ENCODE measurements around the gene GTF2H2C. TPM values are rescaled to one million over a fixed set of nuclear protein-coding genes. Genes with fewer than 3 reads are reported as not detected.

GTF2H2C gene
- polyA plus RNA-seq, 1 of the 3 experiments (the other 2 are of a cell fraction): 23.4 TPM

DNA sequence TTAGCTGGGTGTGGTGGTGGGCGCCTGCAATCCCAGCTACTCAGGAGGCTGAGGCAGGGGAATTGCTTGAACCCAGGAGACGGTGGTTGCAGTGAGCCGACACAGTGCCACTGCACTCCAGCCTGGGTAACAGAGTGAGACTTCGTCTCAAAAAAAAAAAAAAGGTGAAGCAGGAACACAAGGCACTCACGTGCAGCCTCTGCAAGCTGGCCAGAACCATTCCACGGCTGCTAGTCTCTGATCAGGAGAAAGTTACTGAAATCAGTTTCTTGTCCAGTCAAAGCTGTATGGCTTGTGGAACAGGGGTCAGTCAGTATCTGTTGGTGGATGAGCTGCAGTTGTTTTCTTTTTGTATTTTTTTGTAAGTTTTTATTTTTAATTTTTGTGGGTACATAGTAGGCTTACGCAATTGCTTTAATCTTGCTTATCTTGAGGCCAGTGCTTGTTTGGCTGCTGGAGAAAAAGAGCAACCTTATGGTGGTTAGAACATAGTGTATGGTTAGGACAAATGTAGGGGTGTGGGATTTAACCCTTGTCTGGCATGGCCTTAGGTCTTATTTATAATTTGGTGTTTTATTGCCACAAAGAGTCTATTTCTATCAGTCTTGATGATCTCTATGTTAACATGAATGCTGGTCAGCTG, 32.7 kb upstream of the GTF2H2C start:
- 97% methylated on average over 7 of the region's 7 CpGs for WGBS (ENCODE audit: low lambda C conversion rate)
- H3K4me3 ChIP-seq (ENCODE audit: low read depth in 2 of 2, low read length in 1 of 2): no peak overlapping the region
- H2AFZ ChIP-seq (ENCODE audit: low read depth): no peak overlapping the region
- no peaks in the 10 kb centered on the region for H4K20me1 ChIP-seq (ENCODE audit: insufficient read depth)
- H3F3A ChIP-seq (replicated peaks; ENCODE audit: insufficient read depth): no peaks in the 10 kb centered on the region
- no peak overlapping the region for H3K4me2 ChIP-seq
- H3K27ac ChIP-seq (ENCODE audit: low read depth in 2 of 2, low read length in 1 of 2): no peak overlapping the region
- no peak overlapping the region for H3K9ac ChIP-seq
- no peaks in the 10 kb centered on the region for H3K36me3 ChIP-seq (replicated peaks in 1 of 2; ENCODE audit: control insufficient read depth in 1 of 2, insufficient read depth in 2 of 2, low read length in 1 of 2)
- TF ChIP-seq, protein P1, sequence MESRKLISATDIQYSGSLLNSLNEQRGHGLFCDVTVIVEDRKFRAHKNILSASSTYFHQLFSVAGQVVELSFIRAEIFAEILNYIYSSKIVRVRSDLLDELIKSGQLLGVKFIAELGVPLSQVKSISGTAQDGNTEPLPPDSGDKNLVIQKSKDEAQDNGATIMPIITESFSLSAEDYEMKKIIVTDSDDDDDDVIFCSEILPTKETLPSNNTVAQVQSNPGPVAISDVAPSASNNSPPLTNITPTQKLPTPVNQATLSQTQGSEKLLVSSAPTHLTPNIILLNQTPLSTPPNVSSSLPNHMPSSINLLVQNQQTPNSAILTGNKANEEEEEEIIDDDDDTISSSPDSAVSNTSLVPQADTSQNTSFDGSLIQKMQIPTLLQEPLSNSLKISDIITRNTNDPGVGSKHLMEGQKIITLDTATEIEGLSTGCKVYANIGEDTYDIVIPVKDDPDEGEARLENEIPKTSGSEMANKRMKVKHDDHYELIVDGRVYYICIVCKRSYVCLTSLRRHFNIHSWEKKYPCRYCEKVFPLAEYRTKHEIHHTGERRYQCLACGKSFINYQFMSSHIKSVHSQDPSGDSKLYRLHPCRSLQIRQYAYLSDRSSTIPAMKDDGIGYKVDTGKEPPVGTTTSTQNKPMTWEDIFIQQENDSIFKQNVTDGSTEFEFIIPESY (IDR thresholded peaks at IDR 0.05; ENCODE audit: borderline replicate concordance, low read depth): no peak
- TF ChIP-seq NRF1 (IDR thresholded peaks at IDR 0.05; ENCODE audit: low read depth, low read length) (no peak), RAD21 (IDR thresholded peaks at IDR 0.05; ENCODE audit: low read length) (no peak)
- TF ChIP-seq, protein P2, sequence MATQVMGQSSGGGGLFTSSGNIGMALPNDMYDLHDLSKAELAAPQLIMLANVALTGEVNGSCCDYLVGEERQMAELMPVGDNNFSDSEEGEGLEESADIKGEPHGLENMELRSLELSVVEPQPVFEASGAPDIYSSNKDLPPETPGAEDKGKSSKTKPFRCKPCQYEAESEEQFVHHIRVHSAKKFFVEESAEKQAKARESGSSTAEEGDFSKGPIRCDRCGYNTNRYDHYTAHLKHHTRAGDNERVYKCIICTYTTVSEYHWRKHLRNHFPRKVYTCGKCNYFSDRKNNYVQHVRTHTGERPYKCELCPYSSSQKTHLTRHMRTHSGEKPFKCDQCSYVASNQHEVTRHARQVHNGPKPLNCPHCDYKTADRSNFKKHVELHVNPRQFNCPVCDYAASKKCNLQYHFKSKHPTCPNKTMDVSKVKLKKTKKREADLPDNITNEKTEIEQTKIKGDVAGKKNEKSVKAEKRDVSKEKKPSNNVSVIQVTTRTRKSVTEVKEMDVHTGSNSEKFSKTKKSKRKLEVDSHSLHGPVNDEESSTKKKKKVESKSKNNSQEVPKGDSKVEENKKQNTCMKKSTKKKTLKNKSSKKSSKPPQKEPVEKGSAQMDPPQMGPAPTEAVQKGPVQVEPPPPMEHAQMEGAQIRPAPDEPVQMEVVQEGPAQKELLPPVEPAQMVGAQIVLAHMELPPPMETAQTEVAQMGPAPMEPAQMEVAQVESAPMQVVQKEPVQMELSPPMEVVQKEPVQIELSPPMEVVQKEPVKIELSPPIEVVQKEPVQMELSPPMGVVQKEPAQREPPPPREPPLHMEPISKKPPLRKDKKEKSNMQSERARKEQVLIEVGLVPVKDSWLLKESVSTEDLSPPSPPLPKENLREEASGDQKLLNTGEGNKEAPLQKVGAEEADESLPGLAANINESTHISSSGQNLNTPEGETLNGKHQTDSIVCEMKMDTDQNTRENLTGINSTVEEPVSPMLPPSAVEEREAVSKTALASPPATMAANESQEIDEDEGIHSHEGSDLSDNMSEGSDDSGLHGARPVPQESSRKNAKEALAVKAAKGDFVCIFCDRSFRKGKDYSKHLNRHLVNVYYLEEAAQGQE (IDR thresholded peaks at IDR 0.05; ENCODE audit: low read depth, low read length): no peak
- TF ChIP-seq, protein P3, sequence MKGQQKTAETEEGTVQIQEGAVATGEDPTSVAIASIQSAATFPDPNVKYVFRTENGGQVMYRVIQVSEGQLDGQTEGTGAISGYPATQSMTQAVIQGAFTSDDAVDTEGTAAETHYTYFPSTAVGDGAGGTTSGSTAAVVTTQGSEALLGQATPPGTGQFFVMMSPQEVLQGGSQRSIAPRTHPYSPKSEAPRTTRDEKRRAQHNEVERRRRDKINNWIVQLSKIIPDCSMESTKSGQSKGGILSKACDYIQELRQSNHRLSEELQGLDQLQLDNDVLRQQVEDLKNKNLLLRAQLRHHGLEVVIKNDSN (IDR thresholded peaks at IDR 0.05; ENCODE audit: borderline replicate concordance, low read depth): no peak
- H3K9me3 ChIP-seq: no peaks in the 10 kb centered on the region
- no peaks in the 10 kb centered on the region for H3K27me3 ChIP-seq (ENCODE audit: insufficient read depth)
- CTCF ChIA-PET: no interaction called here
- no peaks in the 10 kb centered on the region for H3K9me2 ChIP-seq
- DNase-seq: no peak
- H3K4me1 ChIP-seq (ENCODE audit: control insufficient read depth in 1 of 2, insufficient read depth in 2 of 2, low read depth in 1 of 2, low read length in 1 of 2): no peaks in the 10 kb centered on the region
- H3K79me2 ChIP-seq (ENCODE audit: insufficient read depth): no peaks in the 10 kb centered on the region
- POLR2A ChIA-PET: no interaction called here

DNA sequence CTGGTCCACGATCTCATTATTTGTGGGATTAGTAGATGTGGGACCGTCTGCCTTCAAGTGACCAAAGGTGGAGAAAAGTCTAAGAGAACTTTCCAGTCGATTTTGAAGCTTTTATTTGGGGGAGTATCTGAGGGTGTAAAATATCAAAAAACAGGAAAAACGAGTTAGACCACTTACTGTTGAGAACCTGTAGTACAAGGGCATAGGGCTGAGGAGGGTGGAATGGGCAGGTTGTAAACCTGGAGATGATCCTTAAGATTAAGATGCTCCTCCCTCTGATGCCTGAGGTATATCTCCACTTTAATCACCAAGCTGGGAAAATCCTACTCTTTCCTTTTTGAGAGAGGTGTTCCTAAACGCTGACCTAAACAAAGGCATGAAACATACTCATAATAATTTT, 32.0 kb upstream of the GTF2H2C start:
- H3K9me3 ChIP-seq: no peaks in the 10 kb centered on the region
- no peak overlapping the region for H3K27ac ChIP-seq (ENCODE audit: low read depth in 2 of 2, low read length in 1 of 2)
- no peaks in the 10 kb centered on the region for H3K79me2 ChIP-seq (ENCODE audit: insufficient read depth)
- H3K4me2 ChIP-seq: no peak overlapping the region
- ChIA-PET POLR2A (no interaction called here), CTCF (interaction anchor here (1.0 kb wide), 1 partner anchor 15 kb away, joined by 3 read pairs; no protein-coding TSS in a partner anchor)
- H3K9me2 ChIP-seq: no peaks in the 10 kb centered on the region
- H3K36me3 ChIP-seq (replicated peaks in 1 of 2; ENCODE audit: control insufficient read depth in 1 of 2, insufficient read depth in 2 of 2, low read length in 1 of 2): no peaks in the 10 kb centered on the region
- H2AFZ ChIP-seq (ENCODE audit: low read depth): no peak overlapping the region
- 46% methylated on average over 5 of the region's 5 CpGs for WGBS (ENCODE audit: low lambda C conversion rate)
- H4K20me1 ChIP-seq (ENCODE audit: insufficient read depth): no peaks in the 10 kb centered on the region
- H3K9ac ChIP-seq: no peak overlapping the region
- no peak for TF ChIP-seq CHD2 (IDR thresholded peaks at IDR 0.05; ENCODE audit: low read length, partially characterized antibody)
- no peak overlapping the region for H3K4me3 ChIP-seq (ENCODE audit: low read depth in 2 of 2, low read length in 1 of 2)
- no peaks in the 10 kb centered on the region for H3K27me3 ChIP-seq (ENCODE audit: insufficient read depth)
- DNase-seq: no peak
- no peaks in the 10 kb centered on the region for H3F3A ChIP-seq (replicated peaks; ENCODE audit: insufficient read depth)
- no peaks in the 10 kb centered on the region for H3K4me1 ChIP-seq (ENCODE audit: control insufficient read depth in 1 of 2, insufficient read depth in 2 of 2, low read depth in 1 of 2, low read length in 1 of 2)

Data from SK-N-SH (cell line).